HG03442 (cell line): Measurements from ENCODE around the gene DOCK2.
A peak's percentile ranks its signal among the peaks of the same experiment; 100 is the strongest.
"Not testable (repeated sequence)": the region's sequence is repeated elsewhere in the genome, so short reads cannot be mapped to it uniquely, and the experiment has no call there.

Experiments
- ATAC-seq: cut with Tn5 transposase; IDR thresholded peaks from one replicate; pipeline ENCODE4 v1.9.1; 2021; ENCODE audit warnings: mild to moderate bottlenecking, moderate library complexity; ENCODE audit not compliant: unreplicated experiment

Gene DOCK2

DNA sequence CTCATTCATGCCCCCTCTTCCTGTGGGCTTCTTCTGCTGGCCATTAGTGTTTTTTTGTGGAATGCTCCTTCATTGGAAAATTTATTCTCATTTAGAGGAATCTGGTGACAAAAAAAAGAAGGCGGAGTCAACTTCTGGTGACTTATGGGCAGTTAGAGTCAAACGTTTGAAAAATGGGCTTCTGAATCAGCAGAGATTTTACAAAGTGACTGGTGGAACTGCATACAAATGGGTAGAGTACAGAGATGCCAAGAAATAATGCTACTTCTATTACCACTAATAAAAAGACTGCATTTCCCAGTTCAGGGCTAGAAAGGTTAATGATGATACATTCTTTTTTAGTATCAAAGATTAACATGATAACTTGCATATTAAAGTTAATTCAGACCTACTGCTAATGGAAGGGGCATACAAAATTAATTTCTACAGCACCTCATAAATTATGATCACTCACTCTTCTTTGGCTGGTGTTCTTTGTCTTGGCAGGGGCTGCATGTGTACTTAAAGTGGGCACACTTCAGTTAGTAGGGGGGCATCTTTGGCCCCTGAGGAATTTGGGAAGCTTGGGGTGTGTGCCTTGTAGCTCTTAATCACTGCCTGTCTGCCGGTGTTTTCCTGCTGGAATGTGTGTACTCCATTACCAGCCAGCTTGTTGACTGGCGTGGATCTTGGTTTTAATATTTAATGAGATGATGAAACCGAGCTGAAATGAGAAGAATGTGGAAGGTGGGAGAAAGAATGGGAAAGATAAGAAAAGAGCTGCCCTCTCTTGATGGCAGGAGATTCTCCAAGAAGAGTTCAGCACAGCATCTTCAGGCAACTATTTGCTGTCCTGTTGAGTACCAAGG lies 148.9 kb downstream of the DOCK2 start:
- no peak for ATAC-seq

DNA sequence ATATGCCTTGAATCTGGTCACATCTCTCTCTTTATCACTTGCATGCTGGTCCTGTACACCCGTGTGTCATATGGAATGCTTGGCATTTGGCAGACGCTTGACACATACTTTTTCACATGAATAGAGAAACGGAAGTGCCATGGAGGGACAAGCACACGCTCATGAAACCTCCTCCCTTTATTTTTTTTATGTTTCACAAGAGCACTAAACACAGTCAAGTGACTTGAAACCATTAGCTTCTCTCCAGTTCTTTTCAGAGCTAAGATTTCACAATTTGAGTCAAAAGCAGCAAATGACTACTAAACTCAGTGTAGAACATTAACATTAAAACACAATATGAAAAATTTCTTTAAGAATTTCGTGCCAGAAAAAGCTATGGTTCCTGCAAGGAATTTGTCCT lies 151.1 kb downstream of the DOCK2 start:
- ATAC-seq = no peak

- no peak for ATAC-seq
Observed at GRCh38 chr5:169789417-169789940, 152.4 kb downstream of the DOCK2 start.

GRCh38 chr5:169791251-169791650 lies 154.2 kb downstream of the DOCK2 start:
- ATAC-seq = no peak

DNA sequence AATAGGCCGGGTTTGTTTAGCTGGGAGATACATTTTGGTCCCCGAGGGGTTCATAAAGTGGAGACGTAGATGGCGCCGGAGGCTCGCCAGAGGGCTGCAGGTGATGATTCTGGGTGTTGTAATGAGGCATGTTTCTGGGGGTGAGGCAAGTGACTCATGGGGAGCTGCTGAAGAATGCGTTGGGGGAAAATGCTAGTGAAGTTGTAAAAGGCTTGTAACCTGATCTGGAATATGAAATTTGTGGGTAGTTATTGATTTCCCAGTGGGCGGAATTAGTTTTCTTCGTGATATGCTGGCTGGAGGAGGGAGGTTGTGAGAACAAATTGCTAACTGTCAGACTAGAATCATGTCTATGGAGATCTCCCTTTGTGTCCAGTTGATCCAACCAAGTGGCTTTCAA lies 158.3 kb downstream of the DOCK2 start:
- no peak for ATAC-seq

DNA sequence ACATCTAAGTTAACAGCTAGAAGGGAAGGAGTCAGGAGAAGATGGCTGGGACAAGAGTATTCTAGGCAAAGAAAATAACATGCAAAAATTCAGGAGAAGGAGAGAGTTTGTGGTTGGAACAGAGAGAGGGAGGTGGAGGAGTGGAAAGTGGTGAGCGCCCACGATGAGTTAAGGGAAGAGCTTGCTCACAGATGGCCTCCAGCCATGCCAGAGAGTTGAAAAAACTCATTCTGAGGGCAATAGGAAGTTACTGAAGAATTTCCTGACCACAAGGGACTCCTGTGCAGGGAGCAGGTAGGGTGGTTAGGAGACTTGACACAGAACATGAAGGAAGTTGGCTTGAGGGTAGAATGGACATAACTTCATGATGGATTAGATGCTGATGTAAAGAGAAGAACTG lies 159.7 kb downstream of the DOCK2 start:
- ATAC-seq = no peak

DNA sequence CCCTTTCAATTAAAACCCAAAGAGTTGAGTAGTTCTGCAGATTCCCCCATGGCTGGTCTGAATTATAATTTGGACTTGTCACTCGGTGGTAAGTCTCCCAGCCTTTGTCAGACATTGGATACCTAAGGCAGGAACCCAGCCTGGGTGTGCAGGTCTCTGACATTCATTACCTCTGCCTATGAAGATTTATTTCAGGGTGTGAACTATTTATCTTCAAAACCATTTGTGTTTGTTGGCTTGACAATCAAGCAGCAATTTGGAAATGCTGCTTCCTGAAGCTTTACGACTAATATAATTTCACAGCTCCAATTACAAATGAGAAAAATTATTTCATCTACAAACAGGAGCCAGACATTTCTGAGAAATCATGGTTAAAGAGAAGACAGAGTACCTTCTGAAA lies 160.5 kb downstream of the DOCK2 start:
- ATAC-seq = no peak

DNA sequence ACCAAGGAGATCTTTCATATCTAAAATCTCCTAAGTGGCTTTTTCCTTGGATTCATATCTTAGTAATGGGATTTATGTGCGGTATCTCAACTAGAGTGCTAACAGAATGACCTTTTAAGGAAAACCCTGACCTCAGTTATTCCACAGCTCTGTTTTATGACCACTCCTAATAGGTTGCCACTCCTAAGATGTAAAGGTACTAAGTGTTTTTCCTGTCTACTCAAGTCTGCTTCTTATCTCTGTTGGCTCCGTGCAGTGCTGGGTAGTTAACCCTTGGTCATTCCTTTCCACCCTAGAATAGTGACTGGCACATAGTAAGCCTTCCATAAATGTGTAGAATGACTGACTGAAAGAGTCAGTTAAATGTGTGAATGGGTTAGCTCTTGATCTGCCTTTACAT lies 161.4 kb downstream of the DOCK2 start:
- ATAC-seq = no peak

DNA sequence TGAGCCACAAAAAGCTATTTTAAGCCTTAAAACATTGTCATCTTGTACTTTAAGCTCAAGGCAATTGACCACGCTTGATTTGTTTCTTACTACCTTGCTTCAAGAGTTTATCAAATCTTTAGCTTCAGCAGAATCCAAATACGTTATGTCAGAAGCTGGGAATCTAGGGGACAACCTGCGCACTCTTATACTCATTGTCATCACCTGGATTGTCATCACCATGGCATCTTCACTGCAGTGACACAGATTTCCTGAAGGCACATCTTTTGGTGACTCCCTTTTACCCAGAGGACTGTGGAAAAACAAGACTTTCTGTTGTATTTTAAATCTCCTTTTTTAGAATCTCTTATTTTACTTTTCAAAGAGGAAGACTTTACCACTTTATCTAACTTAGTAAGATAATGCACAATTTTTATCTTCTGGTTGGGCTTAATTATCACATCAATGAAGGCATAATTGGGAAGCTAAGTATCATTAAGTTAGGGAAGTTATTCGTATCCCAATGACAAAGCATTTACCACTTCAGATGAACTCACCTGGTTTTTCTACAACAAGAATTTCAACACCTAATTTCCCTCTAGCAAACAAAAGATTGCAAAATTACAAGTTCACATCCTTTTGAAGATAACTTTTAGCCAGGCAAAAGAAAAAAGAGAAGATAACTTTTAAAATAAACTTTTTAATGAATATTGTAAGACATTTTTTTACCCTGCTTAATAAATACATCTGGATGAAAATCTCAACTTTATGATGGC lies 162.0 kb downstream of the DOCK2 start:
- no peak for ATAC-seq

DNA sequence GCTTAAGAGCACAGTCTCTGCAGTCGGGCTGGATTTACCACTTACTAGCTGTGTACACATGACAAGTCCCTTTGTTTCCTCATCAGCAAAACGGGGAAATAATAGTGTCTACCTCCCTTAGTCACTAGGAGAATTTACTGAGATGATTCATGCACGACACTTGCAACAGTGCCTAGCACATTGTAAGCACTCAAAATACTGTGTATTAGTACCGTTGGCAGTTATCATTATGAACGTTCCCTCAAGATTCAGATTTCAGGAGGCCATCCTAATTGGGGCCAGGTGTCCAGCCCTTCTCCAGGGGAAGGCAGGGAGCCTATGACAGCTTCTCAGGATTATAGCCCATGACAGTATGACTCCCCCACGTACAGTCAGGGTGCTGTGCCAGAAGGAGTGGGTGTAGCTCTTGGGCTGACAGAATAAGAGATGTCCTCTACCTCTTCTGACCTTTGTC lies 164.3 kb downstream of the DOCK2 start:
- ATAC-seq = peak; percentile 29

DNA sequence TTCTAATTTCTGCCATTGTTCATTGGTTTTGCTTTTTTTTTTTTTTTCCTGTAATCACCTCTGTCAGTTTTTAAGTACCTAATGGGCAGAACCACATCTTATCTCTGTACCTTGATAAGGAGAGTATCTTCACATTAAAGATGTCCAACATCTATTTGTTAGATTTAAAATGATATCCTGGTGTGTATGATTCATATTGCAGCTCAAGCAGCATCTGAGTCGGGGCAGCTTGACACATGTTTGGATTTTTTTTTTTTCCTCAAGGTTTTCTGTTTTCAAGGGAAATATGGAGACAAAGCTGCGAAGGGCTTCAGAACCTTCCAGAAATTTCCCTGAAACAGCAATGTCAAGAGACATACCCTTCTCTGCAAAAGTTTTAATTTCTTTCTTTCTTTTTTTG lies 164.7 kb downstream of the DOCK2 start:
- no peak for ATAC-seq

DNA sequence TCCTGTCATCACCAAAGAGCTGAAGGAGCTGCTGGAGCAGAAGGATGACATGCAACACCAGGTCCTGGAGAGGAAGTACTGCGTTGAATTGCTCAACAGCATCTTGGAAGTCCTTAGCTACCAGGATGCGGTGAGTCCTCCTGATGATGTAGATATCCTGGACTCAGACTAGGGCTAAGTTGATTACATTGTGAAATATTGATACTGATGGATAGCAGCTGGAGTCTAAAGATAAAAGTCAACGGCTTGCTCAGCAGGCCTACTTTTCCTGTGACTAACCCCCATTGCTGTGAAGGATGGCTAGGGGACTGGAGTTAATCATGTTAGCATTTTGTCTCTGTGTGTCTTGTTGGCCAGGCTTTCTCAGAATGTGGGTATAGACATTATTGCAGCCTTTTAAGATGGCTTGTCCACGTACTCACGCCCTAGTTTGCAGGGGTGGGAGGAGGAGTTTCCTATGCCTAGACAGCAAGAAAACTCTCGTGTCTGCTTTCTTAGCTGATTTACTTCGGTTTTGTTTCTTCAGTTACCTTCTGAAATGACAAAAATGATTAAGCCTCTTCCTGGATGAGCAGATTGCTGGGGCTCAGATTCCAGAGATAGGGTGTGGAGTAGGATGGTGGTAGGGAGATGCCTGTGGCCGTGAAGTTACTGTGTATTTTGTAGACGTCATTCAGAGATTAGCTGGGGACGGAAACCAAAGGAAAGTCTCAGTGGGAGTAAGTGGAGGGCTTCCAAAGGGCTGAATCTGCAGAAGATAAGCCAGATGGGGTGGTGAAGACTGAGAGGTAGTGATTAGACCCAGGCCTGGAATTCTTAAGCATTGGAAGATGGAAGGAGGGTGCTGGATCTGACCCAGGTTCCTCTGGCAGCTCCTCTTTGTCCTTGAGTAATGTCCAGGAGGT lies 166.3 kb downstream of the DOCK2 start:
- no peak for ATAC-seq

GRCh38 chr5:169804861-169805260 lies 167.8 kb downstream of the DOCK2 start:
- ATAC-seq = no peak

DNA sequence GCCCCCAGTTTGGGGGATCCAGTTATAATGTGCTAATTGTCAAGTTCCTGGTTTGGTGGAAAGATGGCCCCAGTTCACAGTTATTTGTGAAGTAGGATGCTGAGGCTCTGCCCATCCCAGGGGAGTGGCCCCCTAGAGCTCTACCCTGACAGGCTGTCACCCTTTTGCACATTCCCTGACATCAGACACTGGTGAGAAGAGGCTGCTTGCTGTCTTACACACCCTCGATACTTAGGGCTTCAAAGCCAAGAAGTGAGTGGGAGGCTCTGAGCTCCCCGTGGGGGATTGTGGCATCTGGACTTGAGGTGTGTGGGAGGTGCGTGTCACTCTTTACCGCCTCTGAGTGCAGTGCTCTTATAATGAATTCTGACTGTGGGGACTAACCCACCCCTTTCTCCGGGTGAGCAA lies 168.5 kb downstream of the DOCK2 start:
- peak; percentile 82 for ATAC-seq

- ATAC-seq = peak; percentile 47
Observed at GRCh38 chr5:169805937-169806700, 169.0 kb downstream of the DOCK2 start.

DNA sequence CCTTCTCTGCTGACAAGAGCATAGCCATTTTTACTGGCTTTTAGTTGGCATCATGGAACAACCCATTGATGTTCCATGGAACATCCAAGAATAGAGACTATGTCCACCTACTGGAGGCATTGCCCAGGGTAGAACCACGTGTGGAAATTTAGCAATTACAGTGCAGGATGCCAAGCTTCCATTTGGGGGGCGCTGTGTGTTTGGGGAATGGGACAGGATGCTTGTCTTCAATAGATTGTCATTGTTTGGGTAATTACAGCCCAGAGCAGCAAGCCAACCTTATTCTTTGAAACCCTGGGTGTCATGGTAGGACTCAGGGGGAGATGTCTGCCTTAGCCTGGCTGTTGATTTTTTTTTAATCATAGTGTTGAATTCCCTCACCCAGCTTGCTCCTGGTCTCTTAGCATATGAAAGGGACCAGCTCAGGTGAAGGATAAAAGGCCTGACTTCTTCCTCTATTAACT lies 171.1 kb downstream of the DOCK2 start:
- ATAC-seq = no peak

DNA sequence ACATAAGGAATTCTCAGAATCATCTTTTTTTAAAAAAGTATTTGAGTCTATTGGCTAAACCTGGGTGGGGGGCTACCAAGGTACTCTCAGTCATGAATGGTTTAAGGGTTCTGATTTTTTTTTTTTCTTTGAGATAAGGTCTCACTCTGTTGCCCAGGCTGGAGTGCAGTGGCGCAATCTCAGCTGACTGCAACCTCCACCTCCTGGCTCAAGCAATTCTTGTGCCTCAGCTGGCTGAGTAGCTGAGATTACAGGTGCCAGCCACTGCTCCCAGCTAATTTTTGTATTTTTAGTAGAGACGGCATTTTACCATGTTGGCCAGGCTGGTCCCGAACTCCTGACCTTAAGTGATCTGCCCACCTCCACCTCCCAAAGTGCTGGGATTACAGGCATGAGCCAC lies 171.8 kb downstream of the DOCK2 start:
- not testable (repeated sequence) for ATAC-seq

DNA sequence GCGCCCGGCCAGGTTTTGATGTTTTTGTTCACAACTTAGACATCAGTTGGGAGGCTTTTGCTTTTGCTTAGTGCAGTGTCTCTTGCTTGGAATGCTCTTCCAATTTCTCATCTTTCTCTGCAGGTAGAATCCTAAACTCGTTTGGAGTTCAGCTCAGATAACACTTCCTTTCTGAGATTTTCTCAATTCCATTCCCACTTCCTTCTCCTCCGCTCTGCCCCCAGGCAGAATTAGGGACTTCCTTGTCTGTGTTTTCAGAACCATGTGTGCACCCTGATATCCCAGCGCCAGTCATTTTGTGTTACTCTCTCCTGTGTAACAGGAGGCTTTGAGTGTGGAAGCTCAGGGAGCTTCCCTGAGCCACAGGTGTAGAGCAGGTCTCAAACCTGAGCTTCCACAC lies 172.2 kb downstream of the DOCK2 start:
- no peak for ATAC-seq

GRCh38 chr5:169810524-169810923 lies 173.4 kb downstream of the DOCK2 start:
- no peak for ATAC-seq

DNA sequence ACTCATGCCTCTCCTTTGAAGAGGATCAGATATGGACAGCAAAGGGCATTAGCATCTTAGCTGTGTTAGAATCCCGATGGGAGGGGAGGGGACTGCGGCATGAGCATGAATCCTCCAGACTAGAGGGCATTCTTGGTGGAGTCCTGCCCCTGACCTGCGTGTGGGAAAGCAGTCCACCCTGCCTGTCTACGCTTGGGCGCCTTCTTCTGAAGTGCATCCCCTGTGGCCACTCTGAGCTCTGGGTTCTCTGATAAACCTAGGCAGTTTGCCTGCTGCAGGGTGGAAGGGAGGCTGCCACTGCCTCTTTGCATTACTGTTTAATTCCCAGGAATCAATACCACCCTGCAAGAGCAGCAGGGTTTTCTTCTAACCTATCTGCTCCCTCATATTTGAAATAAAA lies 173.9 kb downstream of the DOCK2 start:
- ATAC-seq = no peak
